NCI-H510A (cell line): ENCODE data around the gene CCND2.

Experiments
- DNase-seq: peaks from one replicate; lab custom pipeline; 2025; lab: John Stamatoyannopoulos, UW

Gene CCND2

GRCh38 chr12:4276524-4277204, 3.1 kb downstream of the CCND2 start:
- DNase-seq = peak; percentile 17

GRCh38 chr12:4277205-4277543, 3.6 kb downstream of the CCND2 start:
- no peak for DNase-seq

- DNase-seq = no peak
Observed at GRCh38 chr12:4277857-4278256, 4.3 kb downstream of the CCND2 start.

- no peak for DNase-seq
Observed at GRCh38 chr12:4278329-4279197, 5.0 kb downstream of the CCND2 start.

GRCh38 chr12:4279198-4279690, 5.7 kb downstream of the CCND2 start:
- DNase-seq = no peak

- DNase-seq = no peak
Observed at GRCh38 chr12:4280351-4281163, 7.0 kb downstream of the CCND2 start.

GRCh38 chr12:4281173-4281654, 7.7 kb downstream of the CCND2 start:
- DNase-seq = no peak

- DNase-seq = no peak
Observed at GRCh38 chr12:4282103-4282891, 8.7 kb downstream of the CCND2 start.

GRCh38 chr12:4282892-4283511, 9.4 kb downstream of the CCND2 start:
- no peak for DNase-seq

- no peak for DNase-seq
Observed at GRCh38 chr12:4283512-4284255, 10.1 kb downstream of the CCND2 start.

- DNase-seq = no peak
Observed at GRCh38 chr12:4284306-4284705, 10.7 kb downstream of the CCND2 start.

- DNase-seq = no peak
Observed at GRCh38 chr12:4285070-4285469, 11.5 kb downstream of the CCND2 start.

GRCh38 chr12:4286228-4286627, 12.7 kb downstream of the CCND2 start:
- no peak for DNase-seq

GRCh38 chr12:4286771-4287317, 13.3 kb downstream of the CCND2 start:
- no peak for DNase-seq

GRCh38 chr12:4287325-4288211, 14.0 kb downstream of the CCND2 start:
- no peak for DNase-seq

- no peak for DNase-seq
Observed at GRCh38 chr12:4288296-4289131, 15.0 kb downstream of the CCND2 start.

- DNase-seq = no peak
Observed at GRCh38 chr12:4289231-4289878, 15.8 kb downstream of the CCND2 start.
